Neural crest cell (in vitro differentiated cells): ENCODE data around the gene MRAS. TPM values are rescaled to one million over a fixed set of nuclear protein-coding genes. Genes with fewer than 3 reads are reported as not detected.

ENCODE experiments used
- DNase-seq: peaks from one replicate; pipeline ENCODE4 v3.0.0; 2021; ENCODE audit warnings: low read depth, mixed read lengths, low spot score
- H3K27ac Mint-ChIP-seq: one replicate; pipeline ENCODE4 v1.8.0; 2021; ENCODE audit warnings: mild to moderate bottlenecking, mixed read lengths; ENCODE audit not compliant: unreplicated experiment
- H3K27me3 Mint-ChIP-seq: 2 replicates; pipeline ENCODE4 v1.8.0; 2021; ENCODE audit warnings: low read depth, mild to moderate bottlenecking, mixed read lengths
- H3K36me3 Mint-ChIP-seq: 2 replicates; pipeline ENCODE4 v1.8.0; 2021; ENCODE audit warnings: low read depth, mild to moderate bottlenecking, mixed read lengths
- H3K4me1 Mint-ChIP-seq: 2 replicates; pipeline ENCODE4 v1.8.0; 2021; ENCODE audit warnings: mixed read lengths
- H3K4me3 Mint-ChIP-seq: one replicate; pipeline ENCODE4 v1.8.0; 2021; ENCODE audit warnings: mild to moderate bottlenecking, mixed read lengths
- H3K9me3 Mint-ChIP-seq: 2 replicates; pipeline ENCODE4 v1.8.0; 2021; ENCODE audit warnings: mixed read lengths
- total RNA-seq: library from RNA; stranded (reverse); gene quantifications from 2 replicates; pipeline ENCODE4 v1.2.1, GENCODE V29; 2021
- TF ChIP-seq, protein P1 (sequence below): fragments of 200-600 bp; sonication (generic); conservative IDR thresholded peaks from 2 replicates; pipeline ENCODE4 v1.5.0; 2021; ENCODE audit warnings: antibody characterized with exemption, mild to moderate bottlenecking

The MRAS gene
- total RNA-seq, 1 donor from 2014 or later = 27.0 TPM

DNA sequence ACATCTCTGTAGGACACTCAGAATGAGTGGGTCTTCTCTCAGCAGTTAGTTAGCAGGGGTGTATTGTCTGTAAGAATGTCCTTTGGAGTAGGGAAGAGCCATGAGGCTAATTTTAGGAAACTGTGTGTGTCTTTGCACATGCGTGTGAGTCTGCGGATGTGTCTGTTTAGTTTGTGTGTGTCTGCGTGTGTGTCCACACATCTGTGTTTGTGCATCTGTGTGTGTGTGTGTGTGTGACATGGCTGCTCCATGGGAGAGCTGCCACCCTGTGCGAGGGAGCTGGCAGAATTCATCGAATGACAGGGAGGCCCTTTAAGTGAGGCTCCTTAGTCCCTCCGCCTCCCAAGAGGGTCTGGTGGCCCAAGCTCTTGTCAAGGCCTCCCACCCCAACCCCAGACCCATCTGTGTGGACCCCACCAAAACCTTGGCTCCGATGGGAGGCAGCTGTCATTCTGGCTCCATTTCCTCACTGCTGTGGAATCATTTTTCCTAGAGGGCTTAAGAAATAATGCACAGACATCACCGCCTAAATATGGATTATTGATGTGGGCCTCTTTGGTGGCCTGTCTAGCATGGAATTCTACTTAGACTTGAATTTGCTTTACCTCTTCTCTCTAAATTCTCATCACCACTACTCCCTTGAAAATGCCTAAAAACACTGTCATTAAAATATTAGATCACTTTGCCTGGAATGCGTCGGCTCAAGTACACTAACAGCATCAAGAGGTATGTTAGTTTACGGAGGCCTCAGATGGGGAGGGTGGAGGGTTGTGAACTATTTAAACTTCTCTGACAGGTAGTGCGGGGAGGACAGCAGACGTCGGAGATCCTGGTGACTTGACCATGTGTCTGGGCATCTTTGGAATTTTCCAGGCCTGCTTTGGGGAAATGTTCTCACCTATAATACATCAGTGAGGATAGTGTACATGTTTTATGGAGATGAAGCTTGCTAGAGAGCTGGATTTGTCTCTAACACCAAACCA, 95.4 kb downstream of the MRAS start:
- H3K27me3 Mint-ChIP-seq = peaks cover 12% of the 10 kb centered on the region
- H3K4me1 Mint-ChIP-seq = peaks cover 5% of the 10 kb centered on the region
- H3K36me3 Mint-ChIP-seq = no peaks in the 10 kb centered on the region
- no peaks in the 10 kb centered on the region for H3K9me3 Mint-ChIP-seq
- TF ChIP-seq, protein P1, sequence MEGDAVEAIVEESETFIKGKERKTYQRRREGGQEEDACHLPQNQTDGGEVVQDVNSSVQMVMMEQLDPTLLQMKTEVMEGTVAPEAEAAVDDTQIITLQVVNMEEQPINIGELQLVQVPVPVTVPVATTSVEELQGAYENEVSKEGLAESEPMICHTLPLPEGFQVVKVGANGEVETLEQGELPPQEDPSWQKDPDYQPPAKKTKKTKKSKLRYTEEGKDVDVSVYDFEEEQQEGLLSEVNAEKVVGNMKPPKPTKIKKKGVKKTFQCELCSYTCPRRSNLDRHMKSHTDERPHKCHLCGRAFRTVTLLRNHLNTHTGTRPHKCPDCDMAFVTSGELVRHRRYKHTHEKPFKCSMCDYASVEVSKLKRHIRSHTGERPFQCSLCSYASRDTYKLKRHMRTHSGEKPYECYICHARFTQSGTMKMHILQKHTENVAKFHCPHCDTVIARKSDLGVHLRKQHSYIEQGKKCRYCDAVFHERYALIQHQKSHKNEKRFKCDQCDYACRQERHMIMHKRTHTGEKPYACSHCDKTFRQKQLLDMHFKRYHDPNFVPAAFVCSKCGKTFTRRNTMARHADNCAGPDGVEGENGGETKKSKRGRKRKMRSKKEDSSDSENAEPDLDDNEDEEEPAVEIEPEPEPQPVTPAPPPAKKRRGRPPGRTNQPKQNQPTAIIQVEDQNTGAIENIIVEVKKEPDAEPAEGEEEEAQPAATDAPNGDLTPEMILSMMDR = no peak
- H3K4me3 Mint-ChIP-seq = no peak overlapping the region
- no peak for DNase-seq
- no peak overlapping the region for H3K27ac Mint-ChIP-seq

DNA sequence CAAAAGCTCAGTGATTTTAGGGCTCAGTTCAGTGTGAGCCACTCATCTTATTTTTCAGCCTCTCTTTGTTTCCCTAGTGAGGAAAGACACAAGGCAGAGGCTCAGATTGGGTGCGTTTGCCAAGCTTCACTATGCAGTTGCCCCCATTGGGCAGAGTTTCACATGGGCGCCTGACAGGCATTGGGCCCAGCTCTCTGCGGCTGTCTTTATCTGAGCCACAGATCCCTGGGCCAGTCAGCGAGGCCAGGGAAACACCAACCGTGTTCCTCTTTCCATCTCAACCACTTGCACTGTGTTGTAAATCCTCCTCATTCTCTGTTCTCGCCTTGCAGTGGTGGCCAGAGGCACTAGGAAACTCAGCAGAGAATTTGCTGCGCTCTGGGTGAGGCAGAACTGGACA, 96.9 kb downstream of the MRAS start:
- no peaks in the 10 kb centered on the region for H3K9me3 Mint-ChIP-seq
- peaks cover 2% of the 10 kb centered on the region for H3K27me3 Mint-ChIP-seq
- TF ChIP-seq, protein P1 = no peak
- no peaks in the 10 kb centered on the region for H3K36me3 Mint-ChIP-seq
- peaks cover 5% of the 10 kb centered on the region for H3K4me1 Mint-ChIP-seq
- no peak overlapping the region for H3K27ac Mint-ChIP-seq
- H3K4me3 Mint-ChIP-seq = no peak overlapping the region
- no peak for DNase-seq

DNA sequence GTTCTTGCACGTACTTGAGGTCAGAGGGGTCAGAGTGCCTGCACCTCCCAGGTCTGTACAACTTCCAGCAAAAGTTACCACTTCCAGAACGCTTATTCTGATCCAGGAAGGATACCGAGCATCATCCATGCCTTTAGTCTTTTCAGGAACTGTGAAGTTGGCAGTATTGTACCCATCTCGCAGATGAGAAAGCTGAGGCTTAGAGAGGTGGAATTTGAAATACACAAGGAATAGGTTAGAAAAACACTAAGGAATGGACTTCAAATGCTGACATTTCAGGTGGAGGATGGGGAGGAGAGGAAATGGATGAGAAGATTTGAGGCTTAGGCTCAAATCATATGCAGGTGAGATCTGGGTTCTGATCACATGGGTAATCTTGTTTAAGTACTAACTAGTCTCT, 97.3 kb downstream of the MRAS start:
- DNase-seq = no peak
- H3K27me3 Mint-ChIP-seq = peaks cover 2% of the 10 kb centered on the region
- H3K27ac Mint-ChIP-seq = no peak overlapping the region
- TF ChIP-seq, protein P1 = no peak
- H3K4me1 Mint-ChIP-seq = peaks cover 5% of the 10 kb centered on the region
- no peaks in the 10 kb centered on the region for H3K9me3 Mint-ChIP-seq
- H3K4me3 Mint-ChIP-seq = no peak overlapping the region
- no peaks in the 10 kb centered on the region for H3K36me3 Mint-ChIP-seq

DNA sequence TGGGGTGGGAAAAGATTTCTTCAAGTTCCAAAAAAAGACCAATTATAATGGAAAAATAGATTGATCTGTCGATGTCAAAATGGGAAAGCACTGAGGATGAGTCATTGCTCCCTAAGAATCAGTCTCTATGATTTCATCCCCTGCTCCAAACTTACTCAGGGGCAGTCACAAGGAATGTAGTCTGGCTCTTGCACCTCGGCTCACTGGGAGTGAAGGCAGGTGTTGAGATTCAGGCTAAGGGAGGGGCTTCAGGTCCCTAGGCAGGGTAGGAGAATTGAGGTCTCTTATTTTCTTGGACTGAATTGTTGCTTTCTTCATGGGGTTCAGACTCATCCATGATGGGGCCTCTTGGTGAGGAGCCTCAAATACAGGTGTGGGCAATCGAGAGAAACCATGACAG, 100.3 kb downstream of the MRAS start:
- H3K27me3 Mint-ChIP-seq = no peaks in the 10 kb centered on the region
- H3K4me1 Mint-ChIP-seq = no peaks in the 10 kb centered on the region
- H3K27ac Mint-ChIP-seq = no peak overlapping the region
- no peaks in the 10 kb centered on the region for H3K9me3 Mint-ChIP-seq
- DNase-seq = no peak
- H3K36me3 Mint-ChIP-seq = no peaks in the 10 kb centered on the region
- H3K4me3 Mint-ChIP-seq = no peak overlapping the region
- TF ChIP-seq, protein P1 = no peak

DNA sequence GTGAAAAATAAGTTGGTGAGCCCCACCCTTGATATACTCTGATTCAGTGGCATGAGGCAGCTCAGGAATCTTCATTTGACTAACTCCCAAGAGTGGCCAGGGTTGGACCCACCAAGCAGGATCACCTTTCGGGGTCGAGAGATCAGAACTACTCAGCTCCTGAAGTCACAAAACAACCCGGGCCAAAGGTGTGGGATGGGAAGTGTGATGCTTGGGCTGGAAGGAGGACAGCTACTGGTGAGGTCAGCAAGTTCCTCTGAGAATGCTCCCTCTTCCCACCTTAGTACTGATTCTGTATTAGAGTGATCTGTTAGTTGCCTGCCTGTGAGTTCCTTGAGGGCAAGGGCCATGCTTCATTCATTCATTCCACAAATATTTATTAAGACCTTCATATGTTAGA, 101.1 kb downstream of the MRAS start:
- DNase-seq = no peak
- Mint-ChIP-seq H3K4me1 (no peaks in the 10 kb centered on the region), H3K27ac (no peak overlapping the region), H3K4me3 (no peak overlapping the region), H3K9me3 (no peaks in the 10 kb centered on the region), H3K36me3 (no peaks in the 10 kb centered on the region), H3K27me3 (no peaks in the 10 kb centered on the region)
- TF ChIP-seq, protein P1 = no peak
